Uterus (tissue), 2 donors: ENCODE results near the gene KIF20B.

Source experiments
- POLR2A ChIP-seq, 2 donors: fragments of 450-650 bp; IDR thresholded peaks; one replicate each; pipeline ENCODE4 v1.6.1; 2016; ENCODE audit warnings: antibody characterized with exemption in 2 of 2, mild to moderate bottlenecking in 1 of 2, moderate library complexity in 1 of 2
- TF ChIP-seq, protein P1 (sequence below), 4 experiments: fragments of 200-600 bp in 2 of 4; fragments of 450-650 bp in 2 of 4; sonication (generic) in 2 of 4; IDR thresholded peaks; one replicate each; pipeline ENCODE4 v1.5.1; 2016 to 2019; ENCODE audit warnings: antibody characterized with exemption in 4 of 4, mild to moderate bottlenecking in 2 of 4, moderate library complexity in 1 of 4

DNA sequence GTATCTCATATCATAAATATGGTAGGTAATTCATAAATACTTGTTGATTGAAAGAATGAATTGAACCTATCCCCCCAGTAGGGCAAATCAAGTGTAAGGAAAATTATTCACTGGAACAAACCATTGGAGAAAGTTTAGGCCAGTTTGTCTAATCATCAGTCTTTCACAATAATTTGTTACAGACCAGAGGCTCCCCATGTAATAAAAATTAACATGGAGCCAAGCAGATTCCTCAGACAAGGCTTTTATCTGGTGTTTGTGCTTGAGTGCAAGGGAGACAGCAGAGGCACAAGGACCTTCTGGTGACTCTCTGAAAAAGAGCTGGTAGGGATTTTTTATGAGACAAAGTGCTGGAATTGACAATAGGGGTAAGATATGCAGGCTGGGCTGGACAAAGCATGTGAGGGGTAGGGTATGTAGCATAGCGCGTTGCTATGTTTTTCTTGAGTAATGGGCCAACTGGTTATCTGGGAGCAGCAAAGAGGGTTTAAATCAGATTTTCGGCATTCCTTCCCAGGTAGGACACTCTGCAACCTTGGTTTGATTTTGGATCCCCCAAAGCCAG, 48.5 kb upstream of the KIF20B start:
- TF ChIP-seq, protein P1, sequence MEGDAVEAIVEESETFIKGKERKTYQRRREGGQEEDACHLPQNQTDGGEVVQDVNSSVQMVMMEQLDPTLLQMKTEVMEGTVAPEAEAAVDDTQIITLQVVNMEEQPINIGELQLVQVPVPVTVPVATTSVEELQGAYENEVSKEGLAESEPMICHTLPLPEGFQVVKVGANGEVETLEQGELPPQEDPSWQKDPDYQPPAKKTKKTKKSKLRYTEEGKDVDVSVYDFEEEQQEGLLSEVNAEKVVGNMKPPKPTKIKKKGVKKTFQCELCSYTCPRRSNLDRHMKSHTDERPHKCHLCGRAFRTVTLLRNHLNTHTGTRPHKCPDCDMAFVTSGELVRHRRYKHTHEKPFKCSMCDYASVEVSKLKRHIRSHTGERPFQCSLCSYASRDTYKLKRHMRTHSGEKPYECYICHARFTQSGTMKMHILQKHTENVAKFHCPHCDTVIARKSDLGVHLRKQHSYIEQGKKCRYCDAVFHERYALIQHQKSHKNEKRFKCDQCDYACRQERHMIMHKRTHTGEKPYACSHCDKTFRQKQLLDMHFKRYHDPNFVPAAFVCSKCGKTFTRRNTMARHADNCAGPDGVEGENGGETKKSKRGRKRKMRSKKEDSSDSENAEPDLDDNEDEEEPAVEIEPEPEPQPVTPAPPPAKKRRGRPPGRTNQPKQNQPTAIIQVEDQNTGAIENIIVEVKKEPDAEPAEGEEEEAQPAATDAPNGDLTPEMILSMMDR (IDR thresholded peaks at IDR 0.05), result no peak
- TF ChIP-seq POLR2A (IDR thresholded peaks at IDR 0.05), result no peak
